ENCODE results near the gene ROBO2. TPM values are rescaled to one million over a fixed set of nuclear protein-coding genes. Genes with fewer than 3 reads are reported as not detected.

The ROBO2 gene
- total and polyA plus RNA-seq, 2 experiments from 2014 or later = 1.5 to 7.8 TPM

- Histone ChIP-seq H3K4me3 (no peak overlapping the region), H3K79me2 (replicated peaks; ENCODE audit: insufficient read depth) (no peaks in the 10 kb centered on the region), H3K27me3 (ENCODE audit: insufficient read depth) (no peaks in the 10 kb centered on the region), H3K27ac (ENCODE audit: low read depth) (no peak overlapping the region), H3K9me2 (ENCODE audit: insufficient read depth) (no peaks in the 10 kb centered on the region), H3K4me1 (ENCODE audit: insufficient read depth) (no peaks in the 10 kb centered on the region), H3K36me3 (ENCODE audit: insufficient read depth) (no peaks in the 10 kb centered on the region), H3F3A (replicated peaks; ENCODE audit: low read depth) (no peaks in the 10 kb centered on the region), H3K4me2 (no peak overlapping the region), H4K20me1 (replicated peaks; ENCODE audit: insufficient read depth) (no peaks in the 10 kb centered on the region), H2AFZ (no peak overlapping the region)
- DNase-seq (ENCODE audit: low spot score) = no peak
- H3K36me3 Mint-ChIP-seq (ENCODE audit: low read depth) = no peaks in the 10 kb centered on the region
- no peak overlapping the region for H3K4me3 Mint-ChIP-seq
- no peaks in the 10 kb centered on the region for H3K9me3 Mint-ChIP-seq
- no peak for TF ChIP-seq ETS1 (IDR thresholded peaks at IDR 0.05)
- TF ChIP-seq CREB1 (CRISPR knock-in tag; IDR thresholded peaks at IDR 0.05; ENCODE audit: low read depth) = no peak
- TF ChIP-seq ZNF114 (CRISPR knock-in tag; IDR thresholded peaks at IDR 0.05) = no peak
- no peak for TF ChIP-seq ZNF331 (CRISPR knock-in tag; IDR thresholded peaks at IDR 0.05; ENCODE audit: low read depth)
- no peak for TF ChIP-seq EZH2 (IDR thresholded peaks at IDR 0.05; ENCODE audit: low read depth, unreplicated experiment)
- no peak for TF ChIP-seq POLR2AphosphoS5 (IDR thresholded peaks at IDR 0.05; ENCODE audit: low read depth)
- no peak for TF ChIP-seq EZH2phosphoT487 (IDR thresholded peaks at IDR 0.05; ENCODE audit: unreplicated experiment)
- no peak for TF ChIP-seq NANOG (IDR thresholded peaks at IDR 0.05; ENCODE audit: borderline replicate concordance)
- H3K4me1 Mint-ChIP-seq = no peaks in the 10 kb centered on the region
- peaks cover 1% of the 10 kb centered on the region for H3K27me3 Mint-ChIP-seq (ENCODE audit: insufficient read depth, low read depth, poor library complexity)
- no peak overlapping the region for H3K27ac Mint-ChIP-seq
- no peak for ATAC-seq
Observed at GRCh38 chr3:77313843-77314242, 273.9 kb downstream of the ROBO2 start.

- no peak overlapping the region for H3K4me3 Mint-ChIP-seq
- TF ChIP-seq STAT1 (IDR thresholded peaks at IDR 0.05; ENCODE audit: unreplicated experiment) (no peak), CTCF (conservative IDR thresholded peaks at IDR 0.05; ENCODE audit: low read depth in 2 of 2) (peak; percentile 69 to 75), NANOG (IDR thresholded peaks at IDR 0.05; ENCODE audit: borderline replicate concordance) (no peak)
- no peaks in the 10 kb centered on the region for H3K36me3 ChIP-seq (ENCODE audit: insufficient read depth)
- no peaks in the 10 kb centered on the region for H3K27me3 Mint-ChIP-seq (ENCODE audit: insufficient read depth, low read depth, poor library complexity)
- ATAC-seq (peak; percentile 61), DNase-seq (ENCODE audit: low spot score) (peak; percentile 73)
- no peak overlapping the region for H2AFZ ChIP-seq
- H3K27me3 ChIP-seq (ENCODE audit: insufficient read depth) = no peaks in the 10 kb centered on the region
- no peaks in the 10 kb centered on the region for H3K36me3 Mint-ChIP-seq (ENCODE audit: low read depth)
- peaks cover 5% of the 10 kb centered on the region; the same call in 2 of the 3 replicates for H3K4me1 Mint-ChIP-seq
- H3K27ac ChIP-seq (ENCODE audit: low read depth) = no peak overlapping the region
- no peak overlapping the region for H3K4me3 ChIP-seq
- no peak overlapping the region for H3K4me2 ChIP-seq
- H3F3A ChIP-seq (replicated peaks; ENCODE audit: low read depth) = no peaks in the 10 kb centered on the region
- no peaks in the 10 kb centered on the region for H4K20me1 ChIP-seq (replicated peaks; ENCODE audit: insufficient read depth)
- no peaks in the 10 kb centered on the region for H3K9me3 Mint-ChIP-seq
- no peak overlapping the region for H3K27ac Mint-ChIP-seq
- H3K4me1 ChIP-seq (ENCODE audit: insufficient read depth) = no peaks in the 10 kb centered on the region
- no peaks in the 10 kb centered on the region for H3K9me2 ChIP-seq (ENCODE audit: insufficient read depth)
- no peaks in the 10 kb centered on the region for H3K79me2 ChIP-seq (replicated peaks; ENCODE audit: insufficient read depth)
Observed at GRCh38 chr3:77319711-77320110, 279.8 kb downstream of the ROBO2 start.
